OCI-LY7 (cell line): ENCODE results near the gene CAND2. TPM values are rescaled to one million over a fixed set of nuclear protein-coding genes. Genes with fewer than 3 reads are reported as not detected.

Source experiments
- BruUV-seq: library from RNA; stranded (reverse); fragments of 400-500 nt; replicated peaks from 2 replicates; lab custom pipeline; 2021; lab: Mats Ljungman, UMichigan
- CTCF ChIA-PET: fragments of 300-600 bp; sonication (Branson Sonifier 250); formaldehyde crosslinking; loops from one replicate; lab custom pipeline; 2022; ENCODE audit warnings: antibody characterized with exemption; ENCODE audit not compliant: unreplicated experiment; lab: Charles Lee
- POLR2A ChIA-PET: fragments of 300-600 bp; sonication (Branson Sonifier 250); formaldehyde crosslinking; loops from one replicate; lab custom pipeline; 2022; ENCODE audit warnings: antibody characterized with exemption; lab: Charles Lee
- DNase-seq: peaks from one replicate; pipeline ENCODE4 v3.0.0-alpha.2; 2015; ENCODE audit warnings: low spot score
- H2AFZ ChIP-seq: fragments of 200-600 bp; sonication (generic), shearing (Covaris generic); 2 replicates; pipeline ENCODE4 v1.6.1; 2014; ENCODE audit warnings: mild to moderate bottlenecking, antibody characterized with exemption, low read length, moderate library complexity
- H3K27ac ChIP-seq: fragments of 200-600 bp; sonication (generic); 2 replicates; pipeline ENCODE4 v1.5.1; 2014; ENCODE audit warnings: mixed run types, low read depth, mild to moderate bottlenecking, moderate library complexity, low read length, inconsistent platforms; ENCODE audit not compliant: poor library complexity, severe bottlenecking
- H3K36me3 ChIP-seq: fragments of 200-600 bp; sonication (generic); 2 replicates; pipeline ENCODE4 v1.6.1; 2014; ENCODE audit warnings: mild to moderate bottlenecking, antibody characterized with exemption, low read length, moderate library complexity, mixed read lengths; ENCODE audit not compliant: insufficient read depth
- H3K4me1 ChIP-seq: fragments of 200-600 bp; sonication (generic); 2 replicates; pipeline ENCODE4 v1.5.1; 2014; ENCODE audit warnings: mild to moderate bottlenecking, low read length; ENCODE audit not compliant: insufficient read depth, poor library complexity, severe bottlenecking
- H3K4me2 ChIP-seq: fragments of 200-600 bp; sonication (generic); 2 replicates; pipeline ENCODE4 v1.6.1; 2014; ENCODE audit warnings: mild to moderate bottlenecking, low read length
- H3K4me3 ChIP-seq: fragments of 200-600 bp; sonication (generic); 2 replicates; pipeline ENCODE4 v1.5.1; 2014; ENCODE audit warnings: mild to moderate bottlenecking, low read depth, low read length; ENCODE audit not compliant: poor library complexity, severe bottlenecking
- H3K79me2 ChIP-seq: fragments of 200-600 bp; sonication (generic); 2 replicates; pipeline ENCODE4 v1.6.1; 2016; ENCODE audit warnings: low read depth, mild to moderate bottlenecking, low read length, moderate library complexity, mixed read lengths; ENCODE audit not compliant: insufficient read depth
- H3K9me2 ChIP-seq: fragments of 200-600 bp; sonication (generic); 2 replicates; pipeline ENCODE4 v1.6.1; 2016; ENCODE audit warnings: mild to moderate bottlenecking, low read length, mixed read lengths; ENCODE audit not compliant: insufficient read depth
- H3K9me3 ChIP-seq: fragments of 200-600 bp; sonication (generic); 2 replicates; pipeline ENCODE4 v1.6.1; 2014; ENCODE audit warnings: mild to moderate bottlenecking, mixed run types, low read length, mixed read lengths
- H4K20me1 ChIP-seq: fragments of 200-600 bp; sonication (generic); 2 replicates; pipeline ENCODE4 v1.6.1; 2014; ENCODE audit warnings: mild to moderate bottlenecking, antibody characterized with exemption, low read length, moderate library complexity, mixed read lengths; ENCODE audit not compliant: insufficient read depth
- CTCF ChIP-seq: fragments of 200-600 bp; sonication (generic); conservative IDR thresholded peaks from 2 replicates; pipeline ENCODE4 v1.5.1; 2014; ENCODE audit warnings: mild to moderate bottlenecking, antibody characterized with exemption, low read length, moderate library complexity, mixed read lengths
- EZH2phosphoT487 ChIP-seq: fragments of 200-600 bp; sonication (generic); IDR thresholded peaks from 2 replicates; pipeline ENCODE4 v1.6.1; 2018; ENCODE audit warnings: low read depth, borderline replicate concordance, mild to moderate bottlenecking, mixed run types, antibody characterized with exemption, low read length, moderate library complexity, mixed read lengths
- intact Hi-C: fragments of 100-400 bp; cut with micrococcal nuclease; formaldehyde crosslinking; loops from one replicate; pipeline ENCODE4 v1.10.0; 2022; ENCODE audit not compliant: unreplicated experiment
- total RNA-seq, 2 experiments: library from RNA; depleted of rRNA in 1 of 2; stranded (reverse); fragments of >200 nt in 1 of 2; shearing (Covaris generic) in 1 of 2; gene quantifications; 2 replicates each; pipeline ENCODE4 v1.2.3, GENCODE V29; 2014 to 2022

The CAND2 gene
- total RNA-seq, 2 experiments from 2014 or later: 4.1 to 11.0 TPM

- TF ChIP-seq EZH2phosphoT487 (no peak), CTCF (no peak)
- DNase-seq: no peak
- H3K79me2 ChIP-seq: no peaks in the 10 kb centered on the region
- CTCF ChIA-PET: no interaction called here
- peaks cover 16% of the 10 kb centered on the region for H3K36me3 ChIP-seq
- no peaks in the 10 kb centered on the region for H3K9me2 ChIP-seq
- H3K27ac ChIP-seq: no peak overlapping the region
- no peak overlapping the region for H3K4me3 ChIP-seq
- POLR2A ChIA-PET: interaction anchor here (0.6 kb wide), 1 partner anchor 14 kb away, joined by 6 read pairs; no protein-coding TSS in a partner anchor
- H3K9me3 ChIP-seq: no peaks in the 10 kb centered on the region
- H3K4me2 ChIP-seq: no peak overlapping the region
- peaks cover 9% of the 10 kb centered on the region for H3K4me1 ChIP-seq
- no TSS peak for BruUV-seq
- H2AFZ ChIP-seq: no peak overlapping the region
- intact Hi-C loops: no loop called here
- no peaks in the 10 kb centered on the region for H4K20me1 ChIP-seq
Observed at GRCh38 chr3:12803371-12803770, 6.9 kb downstream of the CAND2 start.

GRCh38 chr3:12807066-12807465, 10.6 kb downstream of the CAND2 start:
- Histone ChIP-seq H3K36me3 (peaks cover 16% of the 10 kb centered on the region), H3K27ac (no peak overlapping the region), H3K79me2 (no peaks in the 10 kb centered on the region), H3K9me3 (no peaks in the 10 kb centered on the region), H3K4me3 (no peak overlapping the region), H4K20me1 (0 out of 2 replicates have a peak, but pooled peaks cover 6% of the 10 kb centered on the region), H3K4me2 (no peak overlapping the region), H2AFZ (no peak overlapping the region), H3K4me1 (peaks cover 9% of the 10 kb centered on the region), H3K9me2 (no peaks in the 10 kb centered on the region)
- intact Hi-C loops: no loop called here
- TF ChIP-seq EZH2phosphoT487 (no peak), CTCF (no peak)
- ChIA-PET POLR2A (interaction anchor here (0.9 to 1.0 kb wide), 2 partner anchors 54 to 98 kb away, joined by 3 to 4 read pairs; no protein-coding TSS in a partner anchor), CTCF (interaction anchor here (1.3 kb wide), 1 partner anchor 11 kb away, joined by 3 read pairs; no protein-coding TSS in a partner anchor)
- DNase-seq: no peak
- no TSS peak for BruUV-seq

- intact Hi-C loops: no loop called here
Observed at GRCh38 chr3:12807601-12808359, 11.3 kb downstream of the CAND2 start.

More at GRCh38 chr3:12807601-12808359, 11.3 kb downstream of the CAND2 start:
- no peak overlapping the region for H3K4me3 ChIP-seq
- no peaks in the 10 kb centered on the region for H3K9me2 ChIP-seq
- no peak for TF ChIP-seq CTCF
- no peak for TF ChIP-seq EZH2phosphoT487
- no peaks in the 10 kb centered on the region for H3K9me3 ChIP-seq
- POLR2A ChIA-PET: interaction anchor here (0.9 to 1.0 kb wide), 2 partner anchors 55 to 98 kb away, joined by 3 to 4 read pairs; no protein-coding TSS in a partner anchor
- 0 out of 2 replicates have a peak, but pooled peaks cover 6% of the 10 kb centered on the region for H4K20me1 ChIP-seq
- H3K27ac ChIP-seq: no peak overlapping the region
- no peaks in the 10 kb centered on the region for H3K79me2 ChIP-seq
- no peak overlapping the region for H2AFZ ChIP-seq
- DNase-seq: no peak
- H3K4me2 ChIP-seq: no peak overlapping the region
- peaks cover 9% of the 10 kb centered on the region for H3K4me1 ChIP-seq
- BruUV-seq: no TSS peak
- CTCF ChIA-PET: interaction anchor here (1.3 kb wide), 1 partner anchor 10 kb away, joined by 3 read pairs; no protein-coding TSS in a partner anchor
- peaks cover 16% of the 10 kb centered on the region for H3K36me3 ChIP-seq
